GM21576 (cell line): ENCODE measurements around the gene DEPDC4.
"Not testable (repeated sequence)": the region's sequence is repeated elsewhere in the genome, so short reads cannot be mapped to it uniquely, and the experiment has no call there.

Source experiments
- ATAC-seq: cut with Tn5 transposase; IDR thresholded peaks from one replicate; pipeline ENCODE4 v1.9.1; 2021; ENCODE audit warnings: mild to moderate bottlenecking, moderate library complexity; ENCODE audit not compliant: unreplicated experiment

Gene DEPDC4

GRCh38 chr12:100265732-100266584 lies 921 bp downstream of the DEPDC4 start:
- peak; percentile 13 for ATAC-seq

- ATAC-seq, result not testable (repeated sequence)
These were observed 1.8 kb downstream of the DEPDC4 start for GRCh38 chr12:100265107-100265506.

- no peak for ATAC-seq
These were observed 3.7 kb downstream of the DEPDC4 start for GRCh38 chr12:100263131-100263530.

- no peak for ATAC-seq
These were observed 8.8 kb downstream of the DEPDC4 start for GRCh38 chr12:100258127-100258526.

GRCh38 chr12:100254876-100255275 lies 12.0 kb downstream of the DEPDC4 start:
- no peak for ATAC-seq

- no peak for ATAC-seq
These were observed 13.4 kb downstream of the DEPDC4 start for GRCh38 chr12:100253437-100253836.

- ATAC-seq, result no peak
These were observed 15.0 kb downstream of the DEPDC4 start for GRCh38 chr12:100251917-100252316.

- ATAC-seq, result no peak
These were observed 16.9 kb downstream of the DEPDC4 start for GRCh38 chr12:100249941-100250340.

GRCh38 chr12:100248886-100249285 lies 18.0 kb downstream of the DEPDC4 start:
- no peak for ATAC-seq

GRCh38 chr12:100247765-100248164 lies 19.1 kb downstream of the DEPDC4 start:
- ATAC-seq, result no peak

GRCh38 chr12:100243137-100243536 lies 23.7 kb downstream of the DEPDC4 start:
- no peak for ATAC-seq

- no peak for ATAC-seq
These were observed 27.3 kb downstream of the DEPDC4 start for GRCh38 chr12:100239589-100239988.

- ATAC-seq, result no peak
These were observed 28.1 kb downstream of the DEPDC4 start for GRCh38 chr12:100238801-100239200.

- ATAC-seq, result no peak
These were observed 32.1 kb downstream of the DEPDC4 start for GRCh38 chr12:100234591-100235304.

GRCh38 chr12:100234166-100234565 lies 32.7 kb downstream of the DEPDC4 start:
- ATAC-seq, result no peak

GRCh38 chr12:100231873-100232272 lies 35.0 kb downstream of the DEPDC4 start:
- not testable (repeated sequence) for ATAC-seq

GRCh38 chr12:100229876-100230275 lies 37.0 kb downstream of the DEPDC4 start:
- no peak for ATAC-seq

- no peak for ATAC-seq
These were observed 37.7 kb downstream of the DEPDC4 start for GRCh38 chr12:100229036-100229635.

GRCh38 chr12:100225491-100225890 lies 41.4 kb downstream of the DEPDC4 start:
- no peak for ATAC-seq

GRCh38 chr12:100222173-100222572 lies 44.7 kb downstream of the DEPDC4 start:
- ATAC-seq, result not testable (repeated sequence)

- ATAC-seq, result no peak
These were observed 45.4 kb downstream of the DEPDC4 start for GRCh38 chr12:100221523-100221922.
